ENCODE results near the gene DNAJC17.

The DNAJC17 gene

DNA sequence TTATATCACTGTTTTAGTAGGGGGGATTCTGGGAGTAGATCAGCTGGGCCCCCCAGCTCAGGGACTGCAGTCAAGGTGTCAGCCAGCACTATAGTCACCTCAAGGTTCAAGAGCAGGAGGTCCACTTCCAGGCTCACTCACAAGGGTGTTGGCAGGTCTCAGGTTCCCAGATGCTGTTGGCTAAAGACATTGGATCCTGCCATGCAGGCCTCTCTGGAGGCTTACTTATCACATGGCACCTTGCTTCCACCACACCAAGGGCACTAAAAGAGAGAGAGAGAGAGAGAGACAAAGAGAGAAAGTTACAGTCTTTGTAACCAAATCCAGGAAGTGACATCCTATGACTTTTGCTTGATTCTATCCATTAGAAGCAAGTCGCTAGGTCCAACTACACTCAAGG, 28.7 kb upstream of the DNAJC17 start:
- H3K23ac ChIP-seq (ENCODE audit: low read length in 2 of 2), result no peak overlapping the region
- no peaks in the 10 kb centered on the region for H3K9me3 ChIP-seq (ENCODE audit: control insufficient read depth, low read length)
- H3K36me3 ChIP-seq (ENCODE audit: control insufficient read depth in 1 of 2, insufficient read depth in 2 of 2, low read depth in 1 of 2, low read length in 2 of 2), result no peaks in the 10 kb centered on the region
- no peak overlapping the region for H3K9ac ChIP-seq (ENCODE audit: low read length)
- no peaks in the 10 kb centered on the region for H3K79me1 ChIP-seq (replicated peaks; ENCODE audit: low read length, poor library complexity, severe bottlenecking)
- no peak for DNase-seq
- no peak overlapping the region for H3K4me2 ChIP-seq (ENCODE audit: low read length, poor library complexity, severe bottlenecking)
- H2AFZ ChIP-seq (ENCODE audit: low read depth, low read length), result no peak overlapping the region
- 83% methylated on average over 1 of the region's 1 CpG for whole genome bisulfite sequencing
- no peak overlapping the region for H2AK5ac ChIP-seq (ENCODE audit: low read length, severe bottlenecking)
- no peak overlapping the region for H3K14ac ChIP-seq (ENCODE audit: low read length in 2 of 2)
- H3K27ac ChIP-seq (ENCODE audit: low read length, poor library complexity, severe bottlenecking), result no peak overlapping the region
- H3K27me3 ChIP-seq (ENCODE audit: control insufficient read depth in 1 of 2, insufficient read depth in 1 of 2, low read length in 2 of 2), result peaks cover 0 to 7% of the 10 kb centered on the region in 2 experiments
- no peak overlapping the region for H3K18ac ChIP-seq (ENCODE audit: low read depth in 1 of 2, low read length in 2 of 2)
- H2BK15ac ChIP-seq (ENCODE audit: low read depth, poor library complexity, severe bottlenecking), result no peak overlapping the region
- no peak overlapping the region for H3K4ac ChIP-seq (ENCODE audit: low read depth in 1 of 2, low read length in 2 of 2)
- H2BK12ac ChIP-seq (ENCODE audit: low read length in 2 of 2), result no peak overlapping the region
- no peak overlapping the region for H3K4me3 ChIP-seq (ENCODE audit: insufficient read depth in 1 of 2, low read depth in 1 of 2, low read length in 2 of 2)
- no peak overlapping the region for H2BK120ac ChIP-seq (ENCODE audit: low read depth, low read length)
- no peaks in the 10 kb centered on the region for H3K4me1 ChIP-seq (ENCODE audit: control insufficient read depth, insufficient read depth, low read depth, low read length)
- no peak overlapping the region for H2BK5ac ChIP-seq (ENCODE audit: low read depth, low read length, poor library complexity, severe bottlenecking)
- H4K91ac ChIP-seq (ENCODE audit: low read length), result peak overlapping the region; percentile 22
- no peak overlapping the region for H4K8ac ChIP-seq (ENCODE audit: low read length)

DNA sequence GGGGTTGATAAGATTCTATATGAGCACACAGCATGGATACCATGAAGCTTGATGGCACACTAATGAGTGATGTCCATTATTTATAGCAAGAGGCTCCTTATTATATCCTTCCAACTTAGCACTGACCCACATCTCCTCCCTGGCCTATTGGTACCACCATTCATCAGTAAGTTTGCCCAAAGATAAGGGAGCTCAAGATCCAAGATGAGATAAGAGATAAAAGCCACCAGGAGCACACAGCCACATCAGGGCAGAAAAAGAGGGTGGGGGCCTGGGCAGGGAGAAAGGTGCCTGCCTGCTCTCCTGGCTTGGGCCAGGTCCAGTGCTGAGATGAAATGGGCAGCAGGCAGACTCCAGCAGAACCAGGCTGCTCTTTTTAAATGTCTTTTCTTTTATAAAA, 25.6 kb upstream of the DNAJC17 start:
- Histone ChIP-seq H3K27ac (ENCODE audit: low read length, poor library complexity, severe bottlenecking) (no peak overlapping the region), H3K79me1 (replicated peaks; ENCODE audit: low read length, poor library complexity, severe bottlenecking) (no peaks in the 10 kb centered on the region), H3K9me3 (ENCODE audit: control insufficient read depth, low read length) (no peaks in the 10 kb centered on the region), H3K18ac (ENCODE audit: low read depth in 1 of 2, low read length in 2 of 2) (no peak overlapping the region), H4K91ac (ENCODE audit: low read length) (no peak overlapping the region), H3K23ac (ENCODE audit: low read length in 2 of 2) (no peak overlapping the region), H4K8ac (ENCODE audit: low read length) (no peak overlapping the region), H2BK5ac (ENCODE audit: low read depth, low read length, poor library complexity, severe bottlenecking) (no peak overlapping the region), H2BK12ac (ENCODE audit: low read length in 2 of 2) (no peak overlapping the region), H2BK15ac (ENCODE audit: low read depth, poor library complexity, severe bottlenecking) (no peak overlapping the region), H3K4me1 (ENCODE audit: control insufficient read depth, insufficient read depth, low read depth, low read length) (no peaks in the 10 kb centered on the region), H2AK5ac (ENCODE audit: low read length, severe bottlenecking) (no peak overlapping the region), H2BK120ac (ENCODE audit: low read depth, low read length) (no peak overlapping the region), H3K36me3 (ENCODE audit: control insufficient read depth in 1 of 2, insufficient read depth in 2 of 2, low read depth in 1 of 2, low read length in 2 of 2) (no peaks in the 10 kb centered on the region), H3K9ac (ENCODE audit: low read length) (no peak overlapping the region), H3K27me3 (ENCODE audit: control insufficient read depth in 1 of 2, insufficient read depth in 1 of 2, low read length in 2 of 2) (peaks cover 3 to 18% of the 10 kb centered on the region in 2 experiments), H2AFZ (ENCODE audit: low read depth, low read length) (no peak overlapping the region), H3K4me3 (ENCODE audit: insufficient read depth in 1 of 2, low read depth in 1 of 2, low read length in 2 of 2) (no peak overlapping the region), H3K4ac (ENCODE audit: low read depth in 1 of 2, low read length in 2 of 2) (no peak overlapping the region), H3K4me2 (ENCODE audit: low read length, poor library complexity, severe bottlenecking) (no peak overlapping the region), H3K14ac (ENCODE audit: low read length in 2 of 2) (no peak overlapping the region)
- DNase-seq, result no peak

DNA sequence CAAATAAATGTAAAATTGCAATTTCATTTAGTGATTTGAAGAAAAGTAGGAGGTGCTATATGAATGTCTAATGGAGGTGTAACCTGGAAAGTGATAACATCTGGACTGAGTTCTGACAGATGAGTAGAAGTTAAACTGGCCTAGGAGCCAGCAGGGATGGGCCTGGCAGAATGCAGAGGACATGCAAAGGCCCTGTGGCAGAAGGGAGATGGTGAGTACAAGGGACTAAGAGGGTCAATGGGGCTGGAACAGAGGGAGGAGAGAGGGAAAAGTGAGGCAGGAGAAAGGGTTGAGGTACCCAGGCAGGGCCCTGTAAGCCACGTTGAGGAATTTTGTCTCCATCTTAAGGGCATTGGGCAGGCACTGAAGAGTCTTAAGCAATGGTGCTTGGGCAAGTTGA, 24.6 kb upstream of the DNAJC17 start:
- Histone ChIP-seq H3K9me3 (ENCODE audit: control insufficient read depth, low read length) (no peaks in the 10 kb centered on the region), H3K4ac (ENCODE audit: low read depth in 1 of 2, low read length in 2 of 2) (no peak overlapping the region), H3K27ac (ENCODE audit: low read length, poor library complexity, severe bottlenecking) (no peak overlapping the region), H3K4me1 (ENCODE audit: control insufficient read depth, insufficient read depth, low read depth, low read length) (no peaks in the 10 kb centered on the region), H3K4me3 (ENCODE audit: insufficient read depth in 1 of 2, low read depth in 1 of 2, low read length in 2 of 2) (no peak overlapping the region), H4K8ac (ENCODE audit: low read length) (no peak overlapping the region), H2AK5ac (ENCODE audit: low read length, severe bottlenecking) (no peak overlapping the region), H2BK15ac (ENCODE audit: low read depth, poor library complexity, severe bottlenecking) (no peak overlapping the region), H2AFZ (ENCODE audit: low read depth, low read length) (no peak overlapping the region), H3K36me3 (ENCODE audit: control insufficient read depth in 1 of 2, insufficient read depth in 2 of 2, low read depth in 1 of 2, low read length in 2 of 2) (no peaks in the 10 kb centered on the region), H3K4me2 (ENCODE audit: low read length, poor library complexity, severe bottlenecking) (no peak overlapping the region), H2BK12ac (ENCODE audit: low read length in 2 of 2) (no peak overlapping the region), H2BK120ac (ENCODE audit: low read depth, low read length) (no peak overlapping the region), H3K79me1 (replicated peaks; ENCODE audit: low read length, poor library complexity, severe bottlenecking) (no peaks in the 10 kb centered on the region), H3K23ac (ENCODE audit: low read length in 2 of 2) (no peak overlapping the region), H3K9ac (ENCODE audit: low read length) (no peak overlapping the region), H4K91ac (ENCODE audit: low read length) (no peak overlapping the region), H3K14ac (ENCODE audit: low read length in 2 of 2) (no peak overlapping the region), H2BK5ac (ENCODE audit: low read depth, low read length, poor library complexity, severe bottlenecking) (no peak overlapping the region), H3K27me3 (ENCODE audit: control insufficient read depth in 1 of 2, insufficient read depth in 1 of 2, low read length in 2 of 2) (peaks cover 3 to 25% of the 10 kb centered on the region in 2 experiments), H3K18ac (ENCODE audit: low read depth in 1 of 2, low read length in 2 of 2) (no peak overlapping the region)
- 78% methylated on average over 1 of the region's 1 CpG for WGBS
- no peak for DNase-seq

DNA sequence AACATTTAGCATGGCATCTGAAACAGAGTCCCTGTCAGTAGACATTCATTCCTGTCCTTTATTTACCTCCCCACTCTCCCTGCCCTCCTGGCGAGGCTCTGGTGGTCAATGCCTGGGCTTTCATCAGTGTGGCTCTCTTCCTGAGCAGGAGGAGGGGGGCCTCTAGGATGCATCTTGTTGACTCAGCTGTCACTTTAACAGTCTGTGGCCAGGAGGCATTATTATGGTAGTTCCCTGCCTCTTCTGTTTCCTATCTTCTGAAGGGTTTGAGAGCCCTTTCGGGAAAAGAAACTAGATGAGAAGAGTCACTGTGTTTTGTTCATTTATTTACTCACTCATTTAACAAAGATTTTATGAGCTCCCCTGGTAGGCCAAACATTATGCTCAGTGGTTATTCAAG, 23.6 kb upstream of the DNAJC17 start:
- 57% methylated on average over 2 of the region's 2 CpGs for WGBS
- H2BK120ac ChIP-seq (ENCODE audit: low read depth, low read length), result no peak overlapping the region
- no peak overlapping the region for H3K4ac ChIP-seq (ENCODE audit: low read depth in 1 of 2, low read length in 2 of 2)
- no peak overlapping the region for H3K4me2 ChIP-seq (ENCODE audit: low read length, poor library complexity, severe bottlenecking)
- peaks cover 3 to 35% of the 10 kb centered on the region in 2 experiments for H3K27me3 ChIP-seq (ENCODE audit: control insufficient read depth in 1 of 2, insufficient read depth in 1 of 2, low read length in 2 of 2)
- DNase-seq, result no peak
- H3K79me1 ChIP-seq (replicated peaks; ENCODE audit: low read length, poor library complexity, severe bottlenecking), result no peaks in the 10 kb centered on the region
- H3K23ac ChIP-seq (ENCODE audit: low read length in 2 of 2), result no peak overlapping the region
- no peaks in the 10 kb centered on the region for H3K36me3 ChIP-seq (ENCODE audit: control insufficient read depth in 1 of 2, insufficient read depth in 2 of 2, low read depth in 1 of 2, low read length in 2 of 2)
- H3K4me3 ChIP-seq (ENCODE audit: insufficient read depth in 1 of 2, low read depth in 1 of 2, low read length in 2 of 2), result no peak overlapping the region
- H2BK15ac ChIP-seq (ENCODE audit: low read depth, poor library complexity, severe bottlenecking), result no peak overlapping the region
- H2AFZ ChIP-seq (ENCODE audit: low read depth, low read length), result no peak overlapping the region
- no peak overlapping the region for H3K9ac ChIP-seq (ENCODE audit: low read length)
- H3K4me1 ChIP-seq (ENCODE audit: control insufficient read depth, insufficient read depth, low read depth, low read length), result peaks cover 2% of the 10 kb centered on the region
- H4K8ac ChIP-seq (ENCODE audit: low read length), result no peak overlapping the region
- H2BK12ac ChIP-seq (ENCODE audit: low read length in 2 of 2), result no peak overlapping the region
- no peak overlapping the region for H3K27ac ChIP-seq (ENCODE audit: low read length, poor library complexity, severe bottlenecking)
- no peak overlapping the region for H2AK5ac ChIP-seq (ENCODE audit: low read length, severe bottlenecking)
- H3K14ac ChIP-seq (ENCODE audit: low read length in 2 of 2), result no peak overlapping the region
- no peaks in the 10 kb centered on the region for H3K9me3 ChIP-seq (ENCODE audit: control insufficient read depth, low read length)
- no peak overlapping the region for H4K91ac ChIP-seq (ENCODE audit: low read length)
- H2BK5ac ChIP-seq (ENCODE audit: low read depth, low read length, poor library complexity, severe bottlenecking), result no peak overlapping the region
- H3K18ac ChIP-seq (ENCODE audit: low read depth in 1 of 2, low read length in 2 of 2), result no peak overlapping the region

All from mesenchymal stem cell (in vitro differentiated cells and primary cell).